Smooth muscle cell (in vitro differentiated cells): ENCODE measurements around the gene ERC2. TPM values are rescaled to one million over a fixed set of nuclear protein-coding genes. Genes with fewer than 3 reads are reported as not detected.

Experiments
- DNase-seq: peaks from one replicate; lab custom pipeline; 2025; ENCODE audit not compliant: unreplicated experiment; lab: John Stamatoyannopoulos, UW
- H2AFZ ChIP-seq: fragments of 200-600 bp; sonication (generic); 2 replicates; pipeline ENCODE4 v1.6.0; 2016; ENCODE audit warnings: antibody characterized with exemption, low read depth, mild to moderate bottlenecking
- H3F3A ChIP-seq: fragments of 200-600 bp; sonication (generic); 2 replicates; pipeline ENCODE4 v1.6.0; 2017; ENCODE audit warnings: antibody characterized with exemption, low read depth
- H3K27ac ChIP-seq: fragments of 200-600 bp; sonication (generic); 2 replicates; pipeline ENCODE4 v1.5.1; 2016; ENCODE audit warnings: low read depth, mild to moderate bottlenecking
- H3K27me3 ChIP-seq: fragments of 200-600 bp; sonication (generic); 2 replicates; pipeline ENCODE4 v1.6.1; 2016; ENCODE audit warnings: low read depth, mild to moderate bottlenecking
- H3K36me3 ChIP-seq: fragments of 200-600 bp; sonication (generic); 2 replicates; pipeline ENCODE4 v1.5.1; 2016; ENCODE audit warnings: low read depth
- H3K4me1 ChIP-seq: fragments of 200-600 bp; sonication (generic); 2 replicates; pipeline ENCODE4 v1.5.1; 2016; ENCODE audit warnings: low read depth
- H3K4me2 ChIP-seq: fragments of 200-600 bp; sonication (generic); 2 replicates; pipeline ENCODE4 v1.6.0; 2016; ENCODE audit warnings: mild to moderate bottlenecking
- H3K4me3 ChIP-seq: fragments of 200-600 bp; sonication (generic); 2 replicates; pipeline ENCODE4 v1.5.1; 2016; ENCODE audit warnings: mild to moderate bottlenecking
- H3K79me2 ChIP-seq: fragments of 200-600 bp; sonication (generic); 2 replicates; pipeline ENCODE4 v1.6.0; 2016; ENCODE audit warnings: low read depth, mild to moderate bottlenecking
- H3K9ac ChIP-seq: fragments of 200-600 bp; sonication (generic); 2 replicates; pipeline ENCODE4 v1.6.0; 2016; ENCODE audit warnings: low read depth
- H3K9me3 ChIP-seq: fragments of 200-600 bp; sonication (generic); replicated peaks from 2 replicates; pipeline ENCODE4 v1.5.1; 2016; ENCODE audit warnings: low read depth
- H4K20me1 ChIP-seq: fragments of 200-600 bp; sonication (generic); 2 replicates; pipeline ENCODE4 v1.6.0; 2016; ENCODE audit warnings: low read depth
- CTCF ChIP-seq: fragments of 200-600 bp; sonication (generic); IDR thresholded peaks from 2 replicates; pipeline ENCODE4 v1.5.1; 2017; ENCODE audit warnings: borderline replicate concordance, mild to moderate bottlenecking, antibody characterized with exemption; ENCODE audit not compliant: insufficient read depth, poor library complexity, severe bottlenecking
- WGBS: methylation state at CpG from one replicate; pipeline ENCODE4 v1.1.7; 2016; ENCODE audit warnings: low lambda C conversion rate; 5-methylcytosine and 5-hydroxymethylcytosine counted together
- polyA plus RNA-seq: library from polyadenylated mRNA; unstranded; fragments of >200 nt; fragmentation: Nextera tagmentation; extraction: Ambion mirVana; gene quantifications from 2 replicates; pipeline ENCODE4 v1.2.1, GENCODE V29; 2016
- total RNA-seq: library from RNA; depleted of rRNA; stranded (reverse); fragments of >200 nt; gene quantifications from 2 replicates; pipeline ENCODE4 v1.2.3, GENCODE V29; 2014

The ERC2 gene
- total and polyA plus RNA-seq, 2 experiments from 2014 or later, result 1.1 TPM; not detected in 1

- Histone ChIP-seq H3K27me3 (no peaks in the 10 kb centered on the region), H3K4me1 (no peaks in the 10 kb centered on the region), H3K9ac (no peak overlapping the region), H3K4me2 (no peak overlapping the region), H3K36me3 (no peaks in the 10 kb centered on the region), H3K4me3 (no peak overlapping the region), H3F3A (no peaks in the 10 kb centered on the region), H2AFZ (no peak overlapping the region), H3K27ac (no peak overlapping the region), H3K79me2 (no peaks in the 10 kb centered on the region), H4K20me1 (no peaks in the 10 kb centered on the region), H3K9me3 (no peaks in the 10 kb centered on the region)
- TF ChIP-seq CTCF, result no peak
- 82% methylated on average over 2 of the region's 2 CpGs for WGBS
- no peak for DNase-seq
Observed at GRCh38 chr3:56061279-56061626, 407.0 kb downstream of the ERC2 start.

- no peak overlapping the region for H3K9ac ChIP-seq
- DNase-seq, result no peak
- no peaks in the 10 kb centered on the region for H3K36me3 ChIP-seq
- no peaks in the 10 kb centered on the region for H4K20me1 ChIP-seq
- no peaks in the 10 kb centered on the region for H3K9me3 ChIP-seq
- H3K27ac ChIP-seq, result no peak overlapping the region
- no peaks in the 10 kb centered on the region for H3F3A ChIP-seq
- H3K79me2 ChIP-seq, result no peaks in the 10 kb centered on the region
- 78% methylated on average over 6 of the region's 6 CpGs for WGBS
- no peaks in the 10 kb centered on the region for H3K4me1 ChIP-seq
- no peak overlapping the region for H2AFZ ChIP-seq
- no peak overlapping the region for H3K4me3 ChIP-seq
- H3K27me3 ChIP-seq, result no peaks in the 10 kb centered on the region
- no peak overlapping the region for H3K4me2 ChIP-seq
- TF ChIP-seq CTCF, result no peak
Observed at GRCh38 chr3:56060521-56061278, 407.6 kb downstream of the ERC2 start.

- Histone ChIP-seq H3K36me3 (no peaks in the 10 kb centered on the region), H2AFZ (no peak overlapping the region), H3K4me2 (no peak overlapping the region), H3F3A (no peaks in the 10 kb centered on the region), H3K27me3 (no peaks in the 10 kb centered on the region), H4K20me1 (no peaks in the 10 kb centered on the region), H3K79me2 (no peaks in the 10 kb centered on the region), H3K27ac (no peak overlapping the region), H3K9me3 (no peaks in the 10 kb centered on the region), H3K4me1 (no peaks in the 10 kb centered on the region), H3K9ac (no peak overlapping the region), H3K4me3 (no peak overlapping the region)
- TF ChIP-seq CTCF, result no peak
- 96% methylated on average over 1 of the region's 1 CpG for WGBS
- no peak for DNase-seq
Observed at GRCh38 chr3:56059731-56060130, 408.5 kb downstream of the ERC2 start.

GRCh38 chr3:56055951-56056350, 412.3 kb downstream of the ERC2 start:
- no peak for DNase-seq
- no peaks in the 10 kb centered on the region for H3K79me2 ChIP-seq
- H2AFZ ChIP-seq, result no peak overlapping the region
- H3K9me3 ChIP-seq, result no peaks in the 10 kb centered on the region
- no peak overlapping the region for H3K4me3 ChIP-seq
- H3K27me3 ChIP-seq, result no peaks in the 10 kb centered on the region
- H3K36me3 ChIP-seq, result no peaks in the 10 kb centered on the region
- no peak overlapping the region for H3K27ac ChIP-seq
- H4K20me1 ChIP-seq, result no peaks in the 10 kb centered on the region
- no peak overlapping the region for H3K4me2 ChIP-seq
- H3K9ac ChIP-seq, result no peak overlapping the region
- no peaks in the 10 kb centered on the region for H3K4me1 ChIP-seq
- no peak for TF ChIP-seq CTCF
- no peaks in the 10 kb centered on the region for H3F3A ChIP-seq
